Activated naive CD8-positive, alpha-beta T cell treated with anti-CD3 and anti-CD28 coated beads, Interleukin-2, amount 50 U/mL, for 24 hours (primary cell): ENCODE data around the gene PRAF2.

Source experiments
- ATAC-seq: fragments of 150-1000 bp; cut with Tn5 transposase; one replicate; pipeline ENCODE4 v1.10.0; 2021
- DNase-seq: peaks from one replicate; pipeline ENCODE4 v3.0.0; 2021
- H3K27ac Mint-ChIP-seq: one replicate; pipeline ENCODE4 v1.8.0; 2021; ENCODE audit warnings: mild to moderate bottlenecking, mixed read lengths
- H3K27me3 Mint-ChIP-seq: one replicate; pipeline ENCODE4 v1.8.0; 2021; ENCODE audit warnings: mixed read lengths
- H3K36me3 Mint-ChIP-seq: one replicate; pipeline ENCODE4 v1.8.0; 2021; ENCODE audit warnings: low read depth, mixed read lengths
- H3K4me1 Mint-ChIP-seq: one replicate; pipeline ENCODE4 v1.8.0; 2021; ENCODE audit warnings: mixed read lengths
- H3K4me3 Mint-ChIP-seq: one replicate; pipeline ENCODE4 v1.8.0; 2021; ENCODE audit warnings: mild to moderate bottlenecking, moderate library complexity, mixed read lengths
- H3K9me3 Mint-ChIP-seq: one replicate; pipeline ENCODE4 v1.8.0; 2021; ENCODE audit warnings: mixed read lengths

PRAF2 gene

DNA sequence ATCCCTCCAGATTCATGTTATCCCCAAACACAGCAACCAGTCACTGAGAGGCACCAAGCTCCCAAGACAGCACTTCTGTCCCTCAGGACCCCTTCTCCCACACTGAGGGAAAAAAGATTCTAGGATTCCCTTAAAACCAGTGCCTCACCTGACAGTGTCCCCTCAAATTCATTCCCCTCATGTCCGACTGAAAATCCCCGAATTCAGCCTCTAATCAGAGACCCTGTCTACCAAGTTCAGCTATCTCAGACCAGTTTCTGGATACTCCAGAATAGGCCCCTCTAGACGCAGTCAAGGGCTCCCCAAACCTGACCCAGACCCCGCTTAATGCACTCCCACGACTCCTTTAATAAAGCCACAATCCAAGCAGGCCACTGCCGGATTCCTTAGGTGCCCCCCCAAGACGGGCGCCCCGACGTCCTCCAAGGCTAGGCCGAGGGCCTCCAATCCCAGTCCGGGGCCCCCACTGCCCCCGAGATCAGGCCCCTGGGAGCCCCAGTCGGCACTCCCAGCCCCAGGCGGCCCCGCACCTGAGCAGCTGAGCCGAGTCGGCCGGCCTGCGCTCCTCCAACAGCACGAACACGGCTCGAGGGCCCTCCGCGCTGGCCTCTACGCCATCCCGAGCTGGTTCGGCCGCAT is 31.1 kb downstream of the PRAF2 start:
- Mint-ChIP-seq H3K27ac (peak overlapping the region; percentile 91), H3K9me3 (no peaks in the 10 kb centered on the region), H3K4me1 (peaks cover 32% of the 10 kb centered on the region), H3K36me3 (peaks cover 9% of the 10 kb centered on the region), H3K4me3 (peak overlapping the region; percentile 89), H3K27me3 (no peaks in the 10 kb centered on the region)
- ATAC-seq, result peak; percentile 9
- no peak for DNase-seq

DNA sequence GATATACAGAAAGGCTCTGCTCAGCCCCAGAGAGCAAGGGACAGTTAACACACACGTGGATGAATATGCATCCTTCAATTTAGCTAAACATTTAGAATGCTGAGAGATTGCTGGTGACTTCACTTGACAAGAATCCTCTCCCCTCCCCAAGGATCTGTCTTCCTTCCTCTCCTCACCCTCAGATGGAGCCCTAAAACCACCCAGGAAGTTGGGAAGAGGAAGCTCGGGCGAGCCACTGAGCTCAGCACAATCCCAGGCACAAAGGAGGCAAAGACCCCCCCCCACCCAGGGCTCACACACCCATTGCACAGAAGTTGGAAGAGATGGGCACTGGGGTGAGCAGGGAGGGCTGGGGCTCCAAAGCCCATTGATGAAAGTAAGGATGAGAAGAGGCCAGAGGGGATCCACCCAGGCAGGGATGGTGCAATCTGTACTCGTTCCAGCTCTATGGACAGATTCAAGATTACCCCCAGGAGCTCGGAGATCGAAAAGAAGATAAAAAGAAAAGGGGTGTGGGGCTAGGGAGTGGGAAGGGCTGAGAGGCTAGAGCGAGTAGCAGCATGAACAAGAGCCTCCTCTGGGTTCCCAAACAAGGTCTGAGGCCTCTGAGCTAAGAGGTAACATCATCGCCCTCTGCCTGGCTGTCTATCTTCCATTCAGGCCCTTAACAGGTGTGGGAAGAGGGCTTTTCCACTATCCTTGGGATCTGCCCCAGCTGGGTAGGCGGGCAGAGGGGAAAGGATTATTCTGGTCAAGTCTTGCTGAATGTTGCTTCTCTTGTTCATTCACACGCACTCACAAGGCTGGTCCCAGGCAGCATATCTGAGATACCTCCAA is 31.8 kb downstream of the PRAF2 start:
- Mint-ChIP-seq H3K27ac (peak overlapping the region; percentile 91), H3K9me3 (no peaks in the 10 kb centered on the region), H3K4me3 (peak overlapping the region; percentile 89), H3K36me3 (peaks cover 10% of the 10 kb centered on the region), H3K4me1 (peaks cover 32% of the 10 kb centered on the region), H3K27me3 (no peaks in the 10 kb centered on the region)
- ATAC-seq, result no peak
- no peak for DNase-seq

DNA sequence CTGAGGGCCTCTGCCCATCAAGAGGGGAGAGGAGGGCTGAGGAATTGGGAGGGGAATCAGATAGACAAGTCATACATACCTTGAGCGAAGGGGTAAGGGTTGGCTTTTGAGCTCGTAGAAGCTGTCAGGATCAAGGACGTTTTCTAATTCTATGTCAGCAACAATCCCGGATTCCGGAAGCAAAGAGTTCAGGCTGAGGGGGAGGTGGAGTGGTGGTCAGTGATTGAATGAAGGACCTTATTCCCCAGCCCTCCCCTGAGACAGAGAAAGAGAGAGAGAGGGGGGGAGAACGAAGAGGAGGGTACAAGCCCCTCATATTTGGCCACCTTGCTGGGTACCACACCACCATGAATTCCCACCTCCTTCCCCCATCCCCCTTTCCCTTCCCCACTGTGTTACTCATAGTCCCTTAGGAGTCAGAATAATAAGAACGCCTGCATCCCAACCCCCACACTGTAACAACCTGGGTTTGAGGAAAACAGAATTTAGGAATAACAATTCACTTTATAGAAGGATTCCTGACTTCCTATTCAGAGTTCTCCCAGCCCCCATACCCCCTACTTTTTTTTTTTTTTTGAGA is 33.3 kb downstream of the PRAF2 start:
- H3K4me3 Mint-ChIP-seq, result peak overlapping the region; percentile 50
- DNase-seq, result no peak
- H3K4me1 Mint-ChIP-seq, result peaks cover 32% of the 10 kb centered on the region
- peak overlapping the region; percentile 59 for H3K27ac Mint-ChIP-seq
- H3K27me3 Mint-ChIP-seq, result no peaks in the 10 kb centered on the region
- peaks cover 10% of the 10 kb centered on the region for H3K36me3 Mint-ChIP-seq
- H3K9me3 Mint-ChIP-seq, result no peaks in the 10 kb centered on the region
- no peak for ATAC-seq

DNA sequence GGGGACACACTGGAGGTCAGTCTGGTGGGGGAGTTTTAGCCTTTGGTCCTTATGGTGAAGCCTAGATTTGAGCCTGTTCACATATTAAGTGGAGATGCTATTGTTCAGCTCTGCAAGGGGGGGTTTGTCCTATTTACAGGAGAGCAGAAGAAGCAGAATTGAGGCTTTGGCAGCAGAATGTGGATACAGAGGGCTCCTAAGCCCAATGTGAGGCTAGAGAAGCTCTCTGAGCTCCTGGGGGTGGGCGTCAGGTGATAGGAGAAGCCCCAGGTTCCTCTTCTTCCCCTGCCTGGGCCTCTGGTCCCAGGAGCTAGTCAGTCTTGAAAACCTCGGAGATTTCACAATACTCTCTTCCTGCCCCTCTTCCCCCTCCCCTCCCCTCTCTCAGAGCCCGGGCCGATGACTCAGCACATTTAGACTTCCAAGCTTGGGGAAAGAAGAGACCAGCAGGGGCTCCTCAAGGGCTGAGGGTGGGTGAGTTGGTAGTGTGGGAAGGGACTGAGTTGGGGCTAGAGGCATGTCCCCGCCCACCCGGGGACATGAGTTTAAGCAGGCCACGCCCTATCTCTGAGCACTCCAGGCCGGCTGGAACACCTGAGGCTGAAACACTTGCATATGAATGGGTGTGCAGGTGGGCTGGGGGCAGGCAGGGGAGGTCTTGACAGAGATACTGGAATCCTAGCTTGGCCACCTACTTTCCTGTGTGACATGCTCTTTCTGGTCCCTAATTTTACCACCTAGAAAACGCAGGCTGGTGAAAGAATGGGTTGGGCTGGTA is 34.0 kb downstream of the PRAF2 start:
- Mint-ChIP-seq H3K4me1 (peaks cover 32% of the 10 kb centered on the region), H3K4me3 (peak overlapping the region; percentile 50), H3K27ac (peak overlapping the region; percentile 62), H3K36me3 (peaks cover 10% of the 10 kb centered on the region), H3K9me3 (no peaks in the 10 kb centered on the region), H3K27me3 (no peaks in the 10 kb centered on the region)
- no peak for ATAC-seq
- peak; percentile 36 for DNase-seq

DNA sequence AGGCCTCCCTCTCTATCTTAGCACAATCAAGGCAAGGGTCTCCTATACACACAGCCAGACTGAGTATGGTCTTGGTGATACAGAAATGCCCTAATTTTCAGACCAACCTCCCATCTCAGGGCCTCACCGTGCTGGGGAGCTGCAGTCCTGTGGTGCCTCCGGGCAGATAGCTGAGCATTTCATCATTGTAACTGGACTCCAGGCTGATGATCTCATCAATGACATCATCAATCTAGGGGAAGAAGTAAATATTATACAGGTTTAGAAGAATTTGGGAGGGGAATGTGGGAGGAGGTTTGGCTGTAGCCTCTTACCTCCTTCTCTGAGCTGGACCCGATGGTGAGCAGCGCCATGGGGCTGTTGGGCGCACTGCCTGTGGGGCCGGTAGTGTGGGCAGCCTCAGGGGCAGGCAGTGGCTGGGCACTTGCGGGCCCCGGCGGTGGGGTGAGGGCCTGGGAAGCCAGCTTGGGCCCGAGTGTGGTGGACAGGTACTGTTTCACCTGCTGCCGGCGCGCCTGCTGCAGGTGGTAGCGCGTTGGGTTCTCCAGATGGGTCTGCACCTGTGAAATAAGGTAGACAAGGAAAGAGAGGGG is 35.8 kb downstream of the PRAF2 start:
- Mint-ChIP-seq H3K4me1 (peaks cover 27% of the 10 kb centered on the region), H3K9me3 (no peaks in the 10 kb centered on the region), H3K4me3 (no peak overlapping the region), H3K27ac (no peak overlapping the region), H3K27me3 (no peaks in the 10 kb centered on the region), H3K36me3 (peaks cover 15% of the 10 kb centered on the region)
- no peak for ATAC-seq
- no peak for DNase-seq

DNA sequence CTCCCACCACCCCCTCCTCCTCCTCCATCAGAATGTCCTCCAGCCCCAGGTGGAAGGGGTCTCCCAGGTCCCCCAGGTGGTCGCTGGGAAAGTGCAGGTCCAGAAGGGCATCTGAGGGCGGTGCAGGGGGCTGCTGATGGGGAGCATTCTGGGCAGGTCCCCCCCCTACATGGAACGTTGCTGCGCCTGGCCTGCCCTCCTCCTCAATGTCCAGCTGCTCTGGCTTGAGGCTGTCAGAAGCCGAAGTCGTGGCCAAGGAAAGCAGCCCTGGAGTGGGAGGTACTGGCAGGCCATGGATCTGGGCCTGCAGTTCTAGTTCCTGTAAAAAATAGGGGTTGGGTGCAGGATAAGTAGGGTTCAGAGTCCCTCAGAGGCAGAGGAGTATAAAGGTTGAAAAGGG is 43.5 kb downstream of the PRAF2 start:
- H3K4me3 Mint-ChIP-seq, result no peak overlapping the region
- H3K36me3 Mint-ChIP-seq, result peaks cover 8% of the 10 kb centered on the region
- no peak overlapping the region for H3K27ac Mint-ChIP-seq
- ATAC-seq, result no peak
- no peak for DNase-seq
- no peaks in the 10 kb centered on the region for H3K4me1 Mint-ChIP-seq
- H3K27me3 Mint-ChIP-seq, result no peaks in the 10 kb centered on the region
- no peaks in the 10 kb centered on the region for H3K9me3 Mint-ChIP-seq

DNA sequence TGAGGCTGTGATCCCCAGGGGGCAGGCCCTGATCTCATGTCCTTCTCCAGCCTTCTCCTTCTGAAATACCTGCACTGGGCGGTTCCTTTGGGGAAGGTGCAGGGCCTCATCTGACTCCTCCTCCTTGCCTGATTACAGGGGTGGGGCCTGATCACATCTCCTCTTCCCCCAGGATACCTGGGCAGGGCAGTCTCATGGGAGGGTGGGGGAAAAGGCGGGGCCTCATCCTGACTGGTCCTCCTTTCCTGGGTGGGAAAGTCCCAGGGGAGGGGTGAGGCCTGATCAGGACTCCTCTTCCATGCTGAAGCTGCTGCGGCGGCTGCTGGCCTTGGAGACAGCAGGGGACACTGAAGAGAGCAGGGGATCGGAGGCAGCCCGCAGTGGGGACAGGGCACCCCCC is 43.9 kb downstream of the PRAF2 start:
- Mint-ChIP-seq H3K4me1 (no peaks in the 10 kb centered on the region), H3K27ac (no peak overlapping the region), H3K4me3 (no peak overlapping the region), H3K27me3 (no peaks in the 10 kb centered on the region), H3K36me3 (peaks cover 8% of the 10 kb centered on the region), H3K9me3 (no peaks in the 10 kb centered on the region)
- ATAC-seq (no peak), DNase-seq (no peak)
